GM18858 (cell line): ENCODE measurements around the gene SNX24.
"Not testable (repeated sequence)": the region's sequence is repeated elsewhere in the genome, so short reads cannot be mapped to it uniquely, and the experiment has no call there.

ENCODE experiments used
- ATAC-seq: cut with Tn5 transposase; IDR thresholded peaks from one replicate; pipeline ENCODE4 v1.9.1; 2021; ENCODE audit not compliant: unreplicated experiment

Gene SNX24, protein sequence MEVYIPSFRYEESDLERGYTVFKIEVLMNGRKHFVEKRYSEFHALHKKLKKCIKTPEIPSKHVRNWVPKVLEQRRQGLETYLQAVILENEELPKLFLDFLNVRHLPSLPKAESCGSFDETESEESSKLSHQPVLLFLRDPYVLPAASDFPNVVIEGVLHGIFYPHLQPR

DNA sequence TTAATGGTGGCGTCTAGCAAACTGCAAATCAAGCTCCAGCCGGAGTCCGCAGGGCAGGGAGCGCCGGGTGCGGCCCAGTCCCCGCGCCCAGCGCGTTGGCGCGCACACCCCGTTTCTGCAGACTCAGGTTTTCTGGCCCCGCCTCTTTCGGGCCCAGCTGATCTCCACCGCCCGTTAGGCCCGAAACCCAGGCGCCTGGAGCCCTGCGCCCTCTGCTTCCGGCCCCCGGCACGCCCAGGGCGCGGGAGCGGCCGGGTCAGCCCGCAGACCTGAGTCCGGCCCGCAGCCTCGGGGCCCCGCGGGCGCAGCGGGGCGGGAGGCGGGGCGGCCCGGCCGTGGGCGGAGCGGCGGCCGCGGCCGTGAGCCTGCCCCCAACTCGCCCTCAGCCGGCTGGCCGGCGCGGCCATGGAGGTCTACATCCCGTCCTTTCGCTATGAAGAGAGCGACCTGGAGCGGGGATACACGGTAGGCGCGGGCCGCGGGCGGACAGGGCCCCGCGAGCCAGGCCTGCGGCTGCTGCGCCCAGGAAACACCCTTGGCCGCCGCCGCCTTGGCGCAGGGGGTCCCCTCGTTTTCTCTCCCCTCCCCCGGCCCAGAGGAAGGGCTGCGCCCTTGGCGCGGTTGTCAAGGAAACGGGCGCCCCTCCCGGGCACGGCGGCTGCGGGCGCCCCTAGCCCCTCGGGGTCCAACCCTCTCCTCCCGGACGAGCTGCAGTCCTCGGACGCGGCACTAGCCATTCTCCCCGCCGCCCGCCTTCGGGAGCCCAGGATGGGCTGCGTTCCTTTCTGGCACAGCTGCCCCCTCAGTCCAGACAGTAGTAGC, at the start of gene SNX24:
TSS of gene SNX24 (plus strand) at position 385 of the 822 bp plus-strand sequence. CDS start at position 406, 21 bp downstream.
- peak; percentile 81 for ATAC-seq

DNA sequence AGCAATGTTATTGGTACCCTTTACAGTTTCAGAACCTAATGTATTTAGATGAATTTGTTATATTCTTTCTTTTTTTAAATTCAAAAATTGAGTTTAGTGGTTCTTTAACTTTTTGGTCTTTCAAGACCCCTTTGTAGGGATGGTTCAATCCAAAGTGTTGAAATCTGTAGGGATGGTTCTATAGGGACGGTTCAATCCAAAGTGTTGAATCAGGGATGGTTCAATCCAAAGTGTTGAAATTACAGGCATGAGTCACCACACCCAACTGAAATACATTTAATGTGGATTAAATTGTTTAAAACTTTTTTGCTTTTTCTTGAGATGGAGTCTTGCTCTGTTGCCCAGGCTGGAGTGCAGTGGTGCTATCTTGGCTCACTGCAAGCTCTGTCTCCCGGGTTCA, 39.9 kb upstream of the SNX24 start:
- no peak for ATAC-seq

DNA sequence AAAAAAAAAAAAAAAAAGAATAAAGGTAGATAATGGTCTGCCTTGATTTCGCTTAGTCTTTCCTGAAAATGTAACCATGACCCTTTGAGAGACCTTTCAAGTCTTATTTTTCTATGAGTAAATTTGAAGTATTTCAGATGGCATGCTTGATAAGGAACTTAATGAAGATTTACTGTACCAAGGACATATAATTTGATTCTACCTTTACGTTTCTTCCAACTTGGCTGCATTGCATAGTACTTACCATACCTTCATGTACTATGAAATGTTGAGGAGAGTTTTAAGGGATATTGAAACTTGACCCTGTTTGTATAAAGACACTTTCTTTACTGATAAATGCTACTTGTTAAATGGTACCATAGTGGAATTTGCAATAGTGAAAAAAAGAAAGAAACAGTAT, 35.0 kb upstream of the SNX24 start:
- no peak for ATAC-seq

DNA sequence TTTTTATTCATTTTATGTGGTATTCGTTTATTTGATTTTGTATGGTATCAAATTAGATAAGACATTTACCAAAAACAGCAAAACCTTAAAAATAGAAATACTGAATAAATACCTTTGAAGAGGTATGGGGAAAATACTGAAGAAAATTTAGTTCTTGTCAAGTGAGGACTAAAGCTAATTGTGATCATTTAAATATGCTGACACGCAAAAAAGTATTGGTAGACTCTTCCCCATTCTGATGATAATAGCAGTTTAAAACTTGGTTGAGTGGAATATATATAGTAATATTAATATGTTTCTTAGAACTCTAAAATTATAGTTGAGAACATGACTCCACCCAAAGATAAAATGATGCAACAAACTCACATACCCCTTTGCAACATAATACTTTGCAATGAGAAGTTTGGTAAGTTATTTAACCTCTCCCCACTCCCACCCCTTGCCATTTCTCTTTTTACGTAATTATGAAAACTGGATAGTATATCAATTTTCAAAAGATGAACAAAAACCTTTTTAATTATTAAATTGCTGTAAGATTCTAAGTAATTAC, 30.1 kb upstream of the SNX24 start:
- ATAC-seq, result no peak

DNA sequence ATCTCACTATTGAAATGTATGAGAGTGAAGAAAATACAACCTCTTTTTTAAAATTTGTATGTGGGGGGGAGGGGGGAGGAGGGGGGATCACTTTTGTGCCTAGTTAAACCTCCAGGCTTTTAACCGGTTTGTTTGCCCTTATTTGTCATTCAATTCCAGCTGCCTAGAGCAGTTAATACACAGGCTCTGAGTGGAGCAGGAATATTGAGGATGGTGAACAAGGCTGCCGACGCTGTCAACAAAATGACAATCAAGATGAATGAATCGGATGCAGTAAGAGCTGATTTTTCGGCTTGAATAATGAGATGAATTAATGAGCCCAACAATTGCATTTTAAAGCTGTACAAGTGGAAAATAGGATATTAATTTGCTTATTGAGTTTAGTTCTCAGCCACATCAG, 28.7 kb upstream of the SNX24 start:
- no peak for ATAC-seq

DNA sequence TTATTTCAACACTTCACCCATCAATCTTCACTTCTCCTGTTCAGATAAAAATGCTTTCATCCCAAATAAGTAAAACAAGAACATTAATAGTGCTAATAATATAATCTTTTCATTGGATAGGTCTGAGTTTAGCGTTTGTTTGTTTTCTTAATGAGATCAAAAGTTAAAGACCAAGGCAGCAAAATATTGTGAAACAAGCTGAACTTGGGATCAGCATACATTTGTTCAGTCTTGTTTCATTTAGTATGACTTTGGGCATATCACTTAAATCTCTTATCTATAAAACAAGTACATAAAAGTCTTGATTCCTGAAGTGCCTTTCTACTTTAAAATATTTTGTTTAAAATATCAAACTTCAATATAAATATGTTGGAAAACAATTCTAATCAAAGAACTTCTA, 13.4 kb upstream of the SNX24 start:
- ATAC-seq, result no peak

DNA sequence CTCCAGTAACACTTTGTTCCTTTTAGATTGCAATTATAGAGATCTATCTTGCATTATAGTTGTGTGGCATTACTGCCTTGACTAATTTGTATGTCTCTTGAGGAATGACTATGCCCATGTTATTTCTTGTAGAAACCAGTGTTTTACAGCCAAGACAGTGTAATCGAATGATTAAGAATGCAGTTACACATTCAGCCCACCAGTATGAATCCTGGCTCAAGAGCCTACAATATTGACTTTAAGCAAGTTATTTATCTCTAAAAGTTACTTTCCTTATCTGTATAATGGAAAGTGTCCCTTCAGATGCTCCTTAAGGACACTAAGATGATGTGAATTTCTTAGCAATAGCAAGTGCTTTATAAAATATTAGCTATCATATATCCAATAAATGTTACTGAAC, 9.7 kb upstream of the SNX24 start:
- ATAC-seq, result no peak

DNA sequence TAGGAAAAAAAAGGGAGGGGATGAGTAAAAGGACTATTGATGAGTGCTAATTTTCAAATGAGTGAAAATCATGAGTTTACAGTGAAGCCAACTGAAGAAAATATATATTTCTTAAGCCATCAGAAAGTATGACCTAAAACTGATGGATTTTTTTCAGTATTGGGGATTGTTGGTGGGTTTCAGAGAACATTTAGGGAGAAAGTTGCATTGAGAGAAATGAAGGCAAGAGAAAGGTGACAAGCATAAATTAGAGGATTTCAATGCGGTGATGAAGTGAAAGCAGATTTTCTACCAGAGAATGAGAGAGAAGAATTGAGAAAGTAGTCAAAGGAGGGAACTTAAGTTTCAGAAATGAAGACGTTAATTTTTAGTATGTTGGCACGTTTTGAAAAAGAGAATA, 8.5 kb upstream of the SNX24 start:
- no peak for ATAC-seq

DNA sequence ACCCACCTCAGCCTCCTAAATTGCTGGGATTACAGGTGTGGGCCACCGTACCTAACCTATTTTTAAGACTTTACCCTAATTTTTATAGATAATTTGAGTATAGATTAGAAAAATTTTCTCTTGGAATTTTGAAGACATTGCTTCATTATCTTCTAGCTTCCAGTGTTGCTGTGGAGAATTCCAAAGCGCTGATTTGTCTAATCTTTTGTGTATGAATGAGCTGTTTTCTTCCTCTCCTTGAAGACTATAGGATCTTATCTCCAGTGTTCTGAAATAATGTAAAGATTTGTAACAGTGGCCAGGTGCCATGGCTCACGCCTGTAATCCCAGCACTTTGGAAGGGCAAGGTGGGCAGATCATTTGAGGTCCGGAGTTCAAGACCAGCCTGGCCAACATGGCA, 5.7 kb upstream of the SNX24 start:
- no peak for ATAC-seq

DNA sequence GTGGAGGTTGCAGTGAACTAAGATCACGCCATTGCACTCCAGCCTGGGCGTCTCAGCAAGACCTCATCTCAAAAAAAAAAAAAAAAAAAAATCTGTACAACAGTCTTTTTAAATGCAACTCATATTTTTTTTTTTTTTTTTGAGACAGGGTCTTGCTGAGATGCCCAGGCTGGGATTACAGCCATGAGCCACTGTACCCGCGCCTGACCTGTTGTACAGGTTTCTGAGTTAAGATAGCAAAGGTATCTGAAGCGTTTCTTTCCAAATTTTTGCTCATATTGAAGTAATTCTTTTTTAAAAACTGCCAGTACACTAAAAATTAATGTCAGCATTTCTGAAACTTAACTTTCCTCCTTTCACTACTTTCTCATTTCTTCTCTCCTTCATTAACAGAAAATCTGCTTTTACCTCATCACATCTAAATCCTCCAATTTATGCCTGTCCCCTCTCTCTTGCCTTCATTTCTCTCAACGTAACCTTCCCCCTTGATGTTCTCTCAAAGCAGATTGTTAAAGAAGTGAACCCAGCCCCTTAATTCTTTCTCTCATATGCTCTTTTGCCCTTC, 3.3 kb upstream of the SNX24 start:
- no peak for ATAC-seq

DNA sequence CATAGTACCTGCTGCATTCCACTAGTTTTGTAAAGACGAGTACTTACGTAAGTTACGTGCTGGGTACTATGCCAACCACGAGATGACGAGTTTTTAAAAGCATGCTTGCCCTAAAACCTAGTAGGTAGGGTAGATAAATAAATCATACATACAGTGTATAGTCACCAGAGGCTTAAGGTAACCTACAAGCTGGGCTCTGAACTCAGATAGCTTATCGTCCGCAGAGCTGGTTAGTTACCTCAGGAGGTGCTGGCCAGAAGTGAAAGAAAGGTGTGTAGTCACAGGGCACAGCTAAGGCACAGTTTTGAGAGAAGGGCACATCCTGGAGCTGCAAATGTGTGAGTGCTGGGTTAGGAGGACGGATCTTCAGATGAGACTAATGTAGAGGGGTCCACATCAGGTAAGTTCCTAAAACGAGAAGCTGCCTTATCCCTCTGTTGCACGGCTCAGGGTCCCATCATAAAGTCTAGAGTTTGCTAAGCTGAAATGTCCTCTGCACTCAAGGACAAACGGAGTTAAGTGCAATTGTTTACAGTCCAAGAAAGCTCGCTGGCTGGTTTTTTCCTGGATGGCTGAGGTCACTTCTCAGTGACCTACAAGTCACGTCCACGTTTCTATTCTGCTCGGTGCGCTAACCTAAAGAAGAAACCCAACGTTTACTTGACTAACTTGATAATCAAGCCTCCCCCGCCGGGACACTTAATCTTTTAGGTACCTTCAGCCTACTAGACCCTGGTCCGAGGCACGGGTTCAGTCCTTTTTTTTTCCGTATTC, 1.1 kb upstream of the SNX24 start:
- ATAC-seq, result no peak

DNA sequence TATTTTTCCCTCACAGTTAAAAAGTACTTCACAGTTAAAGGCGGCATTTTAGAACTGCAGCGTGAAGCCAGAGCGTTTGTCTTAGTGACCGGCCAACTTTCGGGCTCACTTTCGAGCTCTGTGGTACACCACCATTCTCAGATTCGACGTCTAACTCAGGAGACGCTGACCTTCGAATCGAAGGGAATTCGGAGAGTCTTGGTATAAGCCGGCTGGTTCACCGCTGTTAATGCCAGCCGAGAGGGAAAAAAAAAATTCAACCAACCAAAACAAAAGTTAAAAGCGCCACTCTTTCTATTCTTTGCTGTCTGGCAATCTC, 544 bp upstream of the SNX24 start:
- ATAC-seq, result peak; percentile 26

DNA sequence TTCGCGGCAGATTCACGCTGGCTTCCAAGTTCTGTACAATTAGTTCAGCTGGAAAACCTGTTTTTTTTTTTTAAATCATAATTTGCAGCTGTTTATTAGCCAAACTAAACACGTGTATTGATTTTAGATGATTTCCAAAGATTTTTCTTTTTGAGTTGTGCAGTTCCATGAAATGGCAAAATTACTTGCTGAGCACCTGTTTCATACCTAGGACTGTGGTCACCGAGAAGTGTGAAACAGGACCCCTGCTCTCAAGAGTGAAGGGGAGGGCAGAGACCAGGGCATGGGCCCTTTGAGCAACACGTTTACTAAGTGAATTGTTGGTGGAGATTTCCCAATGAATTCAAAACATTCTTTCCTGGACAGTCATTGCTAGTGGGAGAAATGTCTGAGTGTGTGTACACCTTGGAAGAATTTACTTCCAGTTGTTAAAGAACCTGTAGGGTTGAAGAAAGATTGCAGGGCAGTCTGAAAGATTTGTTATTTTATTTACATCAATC, 688 bp downstream of the SNX24 start:
- no peak for ATAC-seq

DNA sequence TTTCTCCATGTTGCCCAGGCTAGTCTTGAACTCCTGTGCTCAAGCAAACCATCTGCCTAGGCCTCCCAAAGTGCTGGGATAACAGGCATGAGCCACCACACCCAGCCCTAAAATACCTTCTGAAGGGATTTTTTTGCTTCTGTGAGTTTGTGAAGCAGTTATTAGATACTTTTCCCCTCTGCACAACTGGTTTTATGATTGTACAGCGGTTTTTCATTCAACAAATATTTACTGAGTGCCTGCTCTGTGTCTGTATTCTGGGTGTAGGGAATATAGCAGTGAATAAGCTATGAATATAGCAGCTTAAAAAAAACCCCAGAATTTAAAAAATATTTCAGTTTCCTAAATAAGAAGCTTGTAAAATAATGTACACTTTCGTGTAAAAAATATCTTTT, 2.3 kb downstream of the SNX24 start:
- ATAC-seq, result no peak

DNA sequence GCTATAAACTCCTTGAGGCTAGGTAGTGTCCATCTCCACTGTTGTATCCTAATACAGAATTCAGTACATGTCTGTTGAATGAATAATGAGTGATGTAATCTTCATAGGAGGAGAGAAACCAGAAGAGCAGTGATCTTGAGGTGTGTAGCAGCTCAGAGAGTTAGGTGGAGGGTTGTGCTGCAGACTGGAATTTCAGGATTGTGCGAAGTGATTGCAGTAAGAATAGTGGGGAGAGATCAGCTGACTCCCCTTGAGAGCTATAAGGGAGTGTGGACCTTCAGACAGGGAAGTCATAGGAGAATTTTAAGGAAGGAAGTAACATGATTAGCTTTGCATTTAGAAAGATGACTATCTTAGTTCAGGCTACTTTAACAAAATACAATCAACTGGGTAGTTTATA, 4.4 kb downstream of the SNX24 start:
- no peak for ATAC-seq

DNA sequence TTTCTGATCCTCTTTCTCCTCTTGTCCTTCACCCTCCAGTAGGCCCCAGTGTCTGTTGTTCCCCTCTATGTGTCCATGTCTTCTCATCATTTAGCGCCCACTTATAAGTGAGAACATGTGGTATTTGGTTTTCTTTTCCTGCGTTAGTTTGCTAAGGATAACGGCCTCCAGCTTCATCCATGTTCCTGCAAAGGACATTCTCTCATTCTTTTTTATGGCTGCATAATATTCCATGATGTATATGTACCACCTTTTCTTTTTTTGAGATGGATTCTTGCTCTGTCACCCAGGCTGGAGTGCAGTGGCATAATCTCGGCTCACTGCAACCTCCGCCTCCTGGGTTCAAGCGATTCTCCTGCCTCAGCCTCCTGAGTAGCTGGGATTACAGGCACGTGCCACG, 12.1 kb downstream of the SNX24 start:
- ATAC-seq, result not testable (repeated sequence)

DNA sequence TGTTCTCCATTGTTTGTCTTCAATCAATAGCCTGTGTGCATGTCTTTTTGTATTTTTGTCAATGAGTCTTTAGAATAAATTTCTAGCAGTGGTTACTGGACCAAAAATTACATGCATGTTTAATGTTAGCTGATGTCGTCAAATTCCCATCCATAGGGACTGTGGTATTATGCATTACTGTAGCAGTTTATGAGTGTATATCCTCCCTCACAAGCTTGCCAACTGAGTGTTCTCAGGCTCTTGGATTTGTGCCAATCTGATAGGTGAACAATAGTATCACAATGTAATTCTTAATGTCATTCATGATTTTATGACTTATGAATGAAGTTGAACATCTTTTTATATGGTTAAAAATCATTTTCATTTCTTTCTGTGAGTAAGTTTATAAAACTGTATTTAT, 13.0 kb downstream of the SNX24 start:
- no peak for ATAC-seq

DNA sequence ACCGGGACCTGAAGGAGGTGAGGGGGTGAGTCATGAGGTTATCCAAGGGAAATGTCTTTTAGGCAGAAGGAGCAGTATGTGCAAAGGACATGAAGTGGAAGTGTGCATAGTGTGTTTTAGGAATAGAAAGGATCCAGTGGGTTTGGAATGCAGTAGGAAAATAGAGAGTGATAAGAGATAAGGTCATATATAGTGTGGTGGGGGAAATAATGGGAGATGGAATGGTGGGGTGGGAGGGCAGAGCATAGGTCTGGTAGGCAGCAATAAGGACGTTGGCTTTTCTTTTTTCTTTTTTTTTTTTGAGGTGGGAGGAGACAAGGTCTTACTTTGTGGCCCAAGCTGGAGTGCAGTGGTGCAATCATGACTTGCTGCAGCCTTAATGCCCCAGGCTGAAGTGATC, 17.8 kb downstream of the SNX24 start:
- ATAC-seq, result no peak

DNA sequence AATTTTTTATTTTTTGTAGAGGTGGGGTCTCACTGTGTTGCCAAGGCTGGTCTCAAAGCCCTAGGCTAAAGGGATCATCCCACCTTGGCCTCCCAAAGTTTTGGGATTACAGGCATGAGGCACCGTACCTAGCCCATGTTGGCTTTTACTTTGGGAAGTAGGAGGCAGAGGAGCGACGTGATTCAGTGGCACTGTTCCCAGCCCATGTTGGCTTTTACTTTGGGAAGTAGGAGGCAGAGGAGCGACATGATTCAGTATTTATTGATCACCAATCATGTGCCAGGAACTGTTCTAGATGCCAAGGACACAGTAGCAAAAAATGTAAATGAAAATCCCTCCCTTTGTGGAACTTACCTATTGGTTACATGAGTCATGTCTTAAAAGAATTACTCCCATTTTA, 18.3 kb downstream of the SNX24 start:
- no peak for ATAC-seq

DNA sequence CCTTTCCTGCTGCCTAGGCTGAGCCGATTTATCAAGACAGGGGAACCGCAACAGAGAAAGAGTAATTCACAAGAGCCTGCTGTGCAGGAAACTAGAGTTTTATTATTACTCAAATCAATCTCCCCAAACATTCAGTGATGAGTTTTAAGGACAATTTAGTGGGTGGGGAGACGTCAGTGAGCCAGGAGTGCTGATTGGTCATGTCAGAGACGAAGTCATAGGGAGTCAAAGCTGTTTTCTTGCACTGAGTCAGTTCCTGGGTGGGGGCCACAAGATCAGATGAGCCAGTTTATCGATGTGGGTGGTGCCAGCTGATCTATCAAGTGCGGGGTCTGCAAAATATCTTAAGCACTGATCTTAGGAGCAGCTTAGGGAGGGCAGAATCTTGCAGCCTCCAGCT, 19.0 kb downstream of the SNX24 start:
- no peak for ATAC-seq

DNA sequence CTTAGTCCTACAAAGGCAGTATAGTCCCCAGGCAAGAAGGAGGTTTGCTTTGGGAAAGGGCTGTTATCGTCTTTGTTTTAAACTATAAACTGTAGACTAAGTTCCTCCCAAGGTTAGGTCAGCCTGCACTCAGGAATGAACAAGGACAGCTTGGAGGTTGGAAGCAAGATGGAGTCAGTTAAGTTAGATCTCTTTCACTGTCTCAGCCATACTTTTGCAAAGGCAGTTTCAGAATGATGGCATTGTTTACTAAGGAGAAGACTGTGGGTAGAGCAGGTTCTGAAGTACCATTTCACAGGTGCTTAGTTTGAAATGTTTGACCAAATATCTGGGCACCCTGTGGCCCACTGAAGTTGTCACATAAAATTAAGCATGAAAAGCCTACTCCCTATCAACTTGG, 19.4 kb downstream of the SNX24 start:
- ATAC-seq, result no peak
